Right kidney (tissue), 1 donor: Measurements from ENCODE around the gene ATXN1.
"Not testable (repeated sequence)": the region's sequence is repeated elsewhere in the genome, so short reads cannot be mapped to it uniquely, and the experiment has no call there.

Experiments
- DNase-seq: peaks from one replicate; pipeline ENCODE4 v3.0.0-alpha.2; 2016

ATXN1 gene

GRCh38 chr6:16644540-16645250, 116.6 kb downstream of the ATXN1 start:
- DNase-seq = no peak

- DNase-seq = no peak
Observed at GRCh38 chr6:16639684-16640480, 121.4 kb downstream of the ATXN1 start.

GRCh38 chr6:16637635-16638034, 123.6 kb downstream of the ATXN1 start:
- no peak for DNase-seq

GRCh38 chr6:16635810-16636602, 125.3 kb downstream of the ATXN1 start:
- DNase-seq = no peak

GRCh38 chr6:16635291-16635809, 125.9 kb downstream of the ATXN1 start:
- DNase-seq = no peak

GRCh38 chr6:16634855-16635254, 126.4 kb downstream of the ATXN1 start:
- no peak for DNase-seq

GRCh38 chr6:16633961-16634360, 127.3 kb downstream of the ATXN1 start:
- no peak for DNase-seq

GRCh38 chr6:16633465-16633864, 127.8 kb downstream of the ATXN1 start:
- DNase-seq = no peak

- DNase-seq = no peak
Observed at GRCh38 chr6:16632101-16632500, 129.2 kb downstream of the ATXN1 start.

GRCh38 chr6:16630026-16630643, 131.1 kb downstream of the ATXN1 start:
- no peak for DNase-seq

GRCh38 chr6:16628580-16628979, 132.7 kb downstream of the ATXN1 start:
- not testable (repeated sequence) for DNase-seq

GRCh38 chr6:16626650-16627049, 134.6 kb downstream of the ATXN1 start:
- DNase-seq = no peak

- DNase-seq = no peak
Observed at GRCh38 chr6:16625291-16626265, 135.7 kb downstream of the ATXN1 start.

GRCh38 chr6:16624636-16625290, 136.5 kb downstream of the ATXN1 start:
- no peak for DNase-seq

- no peak for DNase-seq
Observed at GRCh38 chr6:16623731-16624130, 137.5 kb downstream of the ATXN1 start.

- DNase-seq = no peak
Observed at GRCh38 chr6:16623029-16623653, 138.1 kb downstream of the ATXN1 start.

- no peak for DNase-seq
Observed at GRCh38 chr6:16622193-16622592, 139.1 kb downstream of the ATXN1 start.

- DNase-seq = no peak
Observed at GRCh38 chr6:16621002-16621401, 140.3 kb downstream of the ATXN1 start.

GRCh38 chr6:16619777-16620176, 141.5 kb downstream of the ATXN1 start:
- no peak for DNase-seq

GRCh38 chr6:16618962-16619361, 142.3 kb downstream of the ATXN1 start:
- DNase-seq = no peak
